Trophoblast cell (in vitro differentiated cells and primary cell): ENCODE measurements around the gene CCDC27.

Source experiments
- DNase-seq, 2 donors: peaks; one replicate each; pipeline ENCODE4 v3.0.0-alpha.2; 2016
- H2AFZ ChIP-seq: 2 replicates; pipeline ENCODE4 v1.6.1; 2013; ENCODE audit warnings: low read length, moderate library complexity, mild to moderate bottlenecking; ENCODE audit not compliant: insufficient read depth, poor library complexity
- H2AK5ac ChIP-seq: 2 replicates; pipeline ENCODE4 v1.6.1; 2013; ENCODE audit warnings: mild to moderate bottlenecking, low read length
- H2BK120ac ChIP-seq: 2 replicates; pipeline ENCODE4 v1.6.1; 2013; ENCODE audit warnings: low read length, mild to moderate bottlenecking, moderate library complexity; ENCODE audit not compliant: insufficient read depth, poor library complexity
- H2BK12ac ChIP-seq: 2 replicates; pipeline ENCODE4 v1.6.1; 2013; ENCODE audit warnings: mild to moderate bottlenecking, low read length, moderate library complexity
- H2BK5ac ChIP-seq: 2 replicates; pipeline ENCODE4 v1.6.1; 2013; ENCODE audit warnings: low read length, low read depth, moderate library complexity, mild to moderate bottlenecking; ENCODE audit not compliant: poor library complexity
- H3K14ac ChIP-seq: 2 replicates; pipeline ENCODE4 v1.6.1; 2013; ENCODE audit warnings: mild to moderate bottlenecking, low read length
- H3K18ac ChIP-seq: 2 replicates; pipeline ENCODE4 v1.6.1; 2013; ENCODE audit warnings: mild to moderate bottlenecking, low read length
- H3K23ac ChIP-seq: 2 replicates; pipeline ENCODE4 v1.6.1; 2013; ENCODE audit warnings: low read length
- H3K27ac ChIP-seq: 2 replicates; pipeline ENCODE4 v1.5.1; 2013; ENCODE audit warnings: low read depth, mild to moderate bottlenecking, inconsistent platforms, low read length, moderate library complexity
- H3K27me3 ChIP-seq: 2 replicates; pipeline ENCODE4 v1.6.1; 2013; ENCODE audit warnings: inconsistent platforms, mild to moderate bottlenecking, low read length, moderate library complexity; ENCODE audit not compliant: insufficient read depth
- H3K36me3 ChIP-seq, 2 experiments: 1 replicate in 1 of 2; 2 replicates in 1 of 2; pipeline ENCODE4 v1.6.1; 2013; ENCODE audit warnings: low read length in 2 of 2, mild to moderate bottlenecking in 2 of 2, moderate library complexity in 1 of 2; ENCODE audit not compliant: insufficient read depth in 2 of 2, control insufficient read depth in 1 of 2
- H3K4ac ChIP-seq: 2 replicates; pipeline ENCODE4 v1.6.1; 2013; ENCODE audit warnings: low read depth, mild to moderate bottlenecking, low read length, moderate library complexity
- H3K4me1 ChIP-seq, 2 experiments: 1 replicate in 1 of 2; 2 replicates in 1 of 2; pipeline ENCODE4 v1.6.1; 2013; ENCODE audit warnings: low read length in 2 of 2, mild to moderate bottlenecking in 2 of 2, moderate library complexity in 1 of 2; ENCODE audit not compliant: insufficient read depth in 2 of 2, control insufficient read depth in 1 of 2
- H3K4me2 ChIP-seq: 2 replicates; pipeline ENCODE4 v1.6.1; 2013; ENCODE audit warnings: inconsistent platforms, mild to moderate bottlenecking, low read length, moderate library complexity
- H3K4me3 ChIP-seq: 2 replicates; pipeline ENCODE4 v1.5.1; 2013; ENCODE audit warnings: mild to moderate bottlenecking, low read depth, low read length, inconsistent platforms
- H3K79me1 ChIP-seq: one replicate; pipeline ENCODE4 v1.6.1; 2013; ENCODE audit warnings: low read length
- H3K79me2 ChIP-seq: 2 replicates; pipeline ENCODE4 v1.6.1; 2013; ENCODE audit warnings: low read length, mild to moderate bottlenecking; ENCODE audit not compliant: control insufficient read depth, insufficient read depth, poor library complexity
- H3K9ac ChIP-seq: 2 replicates; pipeline ENCODE4 v1.6.1; 2013; ENCODE audit warnings: mild to moderate bottlenecking, low read length
- H3K9me3 ChIP-seq: 2 replicates; pipeline ENCODE4 v1.6.1; 2013; ENCODE audit warnings: low read depth, mild to moderate bottlenecking, control low read depth, inconsistent platforms, low read length; ENCODE audit not compliant: insufficient read depth
- H4K12ac ChIP-seq: 2 replicates; pipeline ENCODE4 v1.6.1; 2013; ENCODE audit warnings: low read depth, mild to moderate bottlenecking, low read length, moderate library complexity
- H4K8ac ChIP-seq: 2 replicates; pipeline ENCODE4 v1.6.1; 2013; ENCODE audit warnings: low read depth, mild to moderate bottlenecking, low read length, moderate library complexity
- H4K91ac ChIP-seq: one replicate; pipeline ENCODE4 v1.6.1; 2013; ENCODE audit warnings: low read depth, mild to moderate bottlenecking, low read length, moderate library complexity
- WGBS: extraction: QIAGEN DNeasy Blood & Tissue Kit; methylation state at CpG from one replicate; pipeline ENCODE4 v1.1.7; 2013; ENCODE audit warnings: missing lambda C conversion rate; ENCODE audit not compliant: insufficient read length, insufficient coverage; ENCODE audit errors: extremely low coverage; 5-methylcytosine and 5-hydroxymethylcytosine counted together

CCDC27 gene

GRCh38 chr1:3740752-3741151 is 11.5 kb upstream of the CCDC27 start:
- no peak for DNase-seq
- WGBS = no CpG with 5 or more reads among the region's 13 CpGs
- no peak overlapping the region for H4K12ac ChIP-seq
- no peak overlapping the region for H3K4me3 ChIP-seq
- no peak overlapping the region for H2BK120ac ChIP-seq
- no peaks in the 10 kb centered on the region for H3K79me1 ChIP-seq
- H3K4me1 ChIP-seq = no peaks in the 10 kb centered on the region
- H2BK5ac ChIP-seq = no peak overlapping the region
- no peaks in the 10 kb centered on the region for H3K27me3 ChIP-seq
- no peak overlapping the region for H3K14ac ChIP-seq
- no peak overlapping the region for H3K9ac ChIP-seq
- peaks cover 43 to 49% of the 10 kb centered on the region in 2 experiments for H3K36me3 ChIP-seq
- H4K91ac ChIP-seq = no peak overlapping the region
- H2AFZ ChIP-seq = no peak overlapping the region
- H3K79me2 ChIP-seq = no peaks in the 10 kb centered on the region
- H4K8ac ChIP-seq = no peak overlapping the region
- H2AK5ac ChIP-seq = no peak overlapping the region
- H3K4me2 ChIP-seq = no peak overlapping the region
- no peak overlapping the region for H3K23ac ChIP-seq
- no peak overlapping the region for H3K4ac ChIP-seq
- peaks cover 4% of the 10 kb centered on the region for H3K9me3 ChIP-seq
- no peak overlapping the region for H3K18ac ChIP-seq
- H3K27ac ChIP-seq = no peak overlapping the region
- no peak overlapping the region for H2BK12ac ChIP-seq

- Histone ChIP-seq H2BK12ac (no peak overlapping the region), H2AK5ac (no peak overlapping the region), H3K14ac (no peak overlapping the region), H4K91ac (no peak overlapping the region), H4K8ac (no peak overlapping the region), H3K79me1 (no peaks in the 10 kb centered on the region), H3K27ac (no peak overlapping the region), H2BK5ac (no peak overlapping the region), H3K9ac (no peak overlapping the region), H2AFZ (no peak overlapping the region), H3K27me3 (no peaks in the 10 kb centered on the region), H3K18ac (no peak overlapping the region), H3K9me3 (peaks cover 4% of the 10 kb centered on the region), H3K4me3 (no peak overlapping the region), H3K79me2 (peaks cover under 1% of the 10 kb centered on the region), H3K4me1 (peaks cover 3 to 8% of the 10 kb centered on the region in 2 experiments), H3K36me3 (peaks cover 38 to 42% of the 10 kb centered on the region in 2 experiments), H4K12ac (no peak overlapping the region), H2BK120ac (no peak overlapping the region), H3K4me2 (no peak overlapping the region), H3K23ac (no peak overlapping the region), H3K4ac (no peak overlapping the region)
- no CpG with 5 or more reads among the region's 22 CpGs for WGBS
- no peak for DNase-seq
Measured at GRCh38 chr1:3741566-3742438, 10.4 kb upstream of the CCDC27 start.

DNA sequence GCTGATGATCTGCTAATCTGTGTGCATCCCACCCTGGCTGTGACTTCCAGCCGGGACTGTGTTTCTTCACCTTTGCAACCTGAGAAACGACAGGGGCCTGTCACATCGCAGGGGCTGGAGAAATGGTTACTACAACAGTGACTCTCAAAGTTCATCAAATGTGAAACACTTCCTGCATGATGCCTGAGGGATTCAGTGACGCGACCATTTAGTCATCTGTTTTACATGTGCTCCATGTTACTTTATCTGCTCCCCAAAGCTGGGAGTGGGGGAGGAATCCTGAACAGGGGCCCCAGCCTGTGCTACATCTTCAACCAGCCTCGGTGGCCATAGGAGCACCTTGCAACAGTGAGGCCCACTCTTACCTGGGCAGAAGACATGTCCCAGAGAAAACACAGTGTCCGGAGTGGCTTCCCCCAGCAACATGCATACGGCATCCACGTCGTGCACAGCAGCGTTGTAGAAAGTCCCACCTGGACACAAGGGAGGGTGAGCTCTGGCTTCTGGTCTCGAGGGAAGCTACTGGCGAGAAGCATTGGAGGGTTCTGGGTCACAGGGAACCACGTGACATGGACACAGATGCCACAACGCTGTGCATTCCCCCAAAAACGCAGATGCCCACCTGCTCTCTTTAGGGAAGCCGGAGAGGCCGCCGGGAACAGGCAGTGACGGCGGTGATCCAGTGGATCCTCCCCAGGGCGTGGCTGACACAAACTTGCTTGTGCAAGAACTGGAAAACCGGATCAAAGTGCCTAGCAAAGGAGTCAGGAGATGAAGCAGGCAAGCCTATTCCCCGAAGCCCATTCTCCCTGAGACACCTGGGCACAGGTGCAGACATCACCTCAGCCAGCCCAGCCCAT is 9.6 kb upstream of the CCDC27 start:
- Histone ChIP-seq H3K9me3 (peaks cover 4% of the 10 kb centered on the region), H2BK5ac (no peak overlapping the region), H2BK12ac (no peak overlapping the region), H3K4me3 (no peak overlapping the region), H3K4me1 (peaks cover 3 to 9% of the 10 kb centered on the region in 2 experiments), H3K18ac (no peak overlapping the region), H3K14ac (no peak overlapping the region), H3K79me2 (peaks cover 3% of the 10 kb centered on the region), H2AFZ (no peak overlapping the region), H4K91ac (no peak overlapping the region), H2AK5ac (no peak overlapping the region), H3K4me2 (no peak overlapping the region), H3K9ac (no peak overlapping the region), H3K4ac (no peak overlapping the region), H4K8ac (no peak overlapping the region), H2BK120ac (no peak overlapping the region), H3K36me3 (peaks cover 36 to 38% of the 10 kb centered on the region in 2 experiments), H3K79me1 (no peaks in the 10 kb centered on the region), H3K23ac (no peak overlapping the region), H3K27ac (no peak overlapping the region), H4K12ac (no peak overlapping the region), H3K27me3 (no peaks in the 10 kb centered on the region)
- DNase-seq = no peak
- no CpG with 5 or more reads among the region's 24 CpGs for WGBS

DNA sequence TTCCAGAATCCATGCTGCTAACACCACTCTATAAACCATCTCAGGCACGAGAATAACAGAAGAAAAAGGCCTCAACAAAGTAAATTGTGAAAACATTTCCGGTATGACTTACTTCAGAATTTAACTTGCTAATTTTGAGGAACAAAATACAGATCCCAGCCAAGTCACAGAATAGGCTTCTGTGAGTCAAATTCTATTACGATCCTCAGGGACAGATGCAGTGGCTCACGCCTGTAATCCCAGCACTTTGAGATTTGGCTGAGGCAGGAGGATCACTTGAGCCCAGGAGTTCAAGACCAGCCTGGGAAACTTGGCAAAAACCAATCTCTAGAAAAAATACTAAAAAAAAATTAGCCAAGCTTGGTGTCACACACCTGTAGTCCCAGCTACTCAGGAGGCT is 8.8 kb upstream of the CCDC27 start:
- DNase-seq = no peak

More for the DNA sequence above, 8.8 kb upstream of the CCDC27 start:
- H2AK5ac ChIP-seq = no peak overlapping the region
- no peak overlapping the region for H3K23ac ChIP-seq
- peaks cover 3% of the 10 kb centered on the region for H3K79me2 ChIP-seq
- peaks cover 3 to 9% of the 10 kb centered on the region in 2 experiments for H3K4me1 ChIP-seq
- H3K9me3 ChIP-seq = peaks cover 4% of the 10 kb centered on the region
- no peak overlapping the region for H3K14ac ChIP-seq
- H3K36me3 ChIP-seq = peaks cover 30 to 31% of the 10 kb centered on the region in 2 experiments
- no CpG with 5 or more reads among the region's 4 CpGs for WGBS
- H2BK5ac ChIP-seq = no peak overlapping the region
- H3K9ac ChIP-seq = no peak overlapping the region
- no peak overlapping the region for H3K4me2 ChIP-seq
- H3K4me3 ChIP-seq = no peak overlapping the region
- H3K27me3 ChIP-seq = no peaks in the 10 kb centered on the region
- H2BK120ac ChIP-seq = no peak overlapping the region
- H4K12ac ChIP-seq = no peak overlapping the region
- H3K79me1 ChIP-seq = no peaks in the 10 kb centered on the region
- no peak overlapping the region for H2AFZ ChIP-seq
- H2BK12ac ChIP-seq = no peak overlapping the region
- no peak overlapping the region for H3K18ac ChIP-seq
- no peak overlapping the region for H3K27ac ChIP-seq
- no peak overlapping the region for H4K8ac ChIP-seq
- H4K91ac ChIP-seq = no peak overlapping the region
- no peak overlapping the region for H3K4ac ChIP-seq
